SK-N-MC (cell line): ENCODE data around the gene MED7.

ENCODE experiments used
- DNase-seq: peaks from one replicate; pipeline ENCODE4 v3.0.0-alpha.2; 2011; ENCODE audit warnings: low read depth, low spot score
- H3K27ac ChIP-seq: fragments of 200-600 bp; sonication (generic); 2 replicates; pipeline ENCODE4 v1.5.1; 2016; ENCODE audit warnings: mixed run types
- H3K36me3 ChIP-seq: fragments of 200-600 bp; sonication (generic); 2 replicates; pipeline ENCODE4 v1.6.1; 2017; ENCODE audit warnings: antibody characterized with exemption, low read length, mixed read lengths; ENCODE audit not compliant: insufficient read depth
- H3K4me3 ChIP-seq: fragments of 200-600 bp; sonication (generic); 2 replicates; pipeline ENCODE4 v1.5.1; 2016
- H3K9ac ChIP-seq: fragments of 200-600 bp; sonication (generic); 2 replicates; pipeline ENCODE4 v1.8.0; 2017; ENCODE audit warnings: mixed run types, mixed read lengths; ENCODE audit not compliant: insufficient read length
- H3K9me3 ChIP-seq: fragments of 200-600 bp; sonication (generic); 2 replicates; pipeline ENCODE4 v1.6.1; 2017; ENCODE audit warnings: low read depth, mild to moderate bottlenecking, antibody characterized with exemption, low read length, moderate library complexity, mixed read lengths
- EZH2 ChIP-seq: fragments of 200-600 bp; sonication (generic); IDR thresholded peaks from one replicate; pipeline ENCODE4 v1.6.1; 2017; ENCODE audit warnings: antibody characterized with exemption
- FOXP2 ChIP-seq: optimal IDR thresholded peaks from 2 replicates; pipeline ENCODE3; 2011; ENCODE audit warnings: mild to moderate bottlenecking, moderate library complexity; ENCODE audit not compliant: insufficient read depth; ENCODE audit errors: extremely low read length, control extremely low read depth
- POLR2AphosphoS5 ChIP-seq: IDR thresholded peaks from 2 replicates; pipeline ENCODE4 v1.6.1; 2012; ENCODE audit warnings: mild to moderate bottlenecking, low read depth, low read length, borderline replicate concordance

The MED7 gene

DNA sequence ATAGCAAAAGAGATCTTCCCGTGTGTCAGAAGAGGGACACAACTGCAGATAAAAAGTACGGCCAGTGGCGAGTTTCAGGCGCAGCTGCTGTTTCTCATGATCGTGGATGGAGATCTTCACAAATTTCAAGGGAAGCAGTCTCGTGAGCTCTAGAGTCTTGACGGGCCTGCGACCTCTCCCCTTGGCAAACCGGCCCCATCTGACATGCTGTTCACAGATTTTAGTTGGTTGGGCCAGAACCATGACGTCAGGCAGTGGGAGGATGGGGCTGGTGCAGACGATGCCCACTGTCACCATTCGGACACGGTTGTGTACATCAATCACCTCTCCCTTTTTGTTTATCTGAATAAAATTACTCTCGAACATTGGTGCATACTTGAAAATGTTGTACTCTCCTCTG lies 23.0 kb upstream of the MED7 start:
- H3K36me3 ChIP-seq = no peaks in the 10 kb centered on the region
- no peak overlapping the region for H3K9ac ChIP-seq
- no peaks in the 10 kb centered on the region for H3K9me3 ChIP-seq
- DNase-seq = no peak
- no peak overlapping the region for H3K27ac ChIP-seq
- TF ChIP-seq EZH2 = no peak
- no peak for TF ChIP-seq FOXP2
- no peak for TF ChIP-seq POLR2AphosphoS5
- H3K4me3 ChIP-seq = no peak overlapping the region

DNA sequence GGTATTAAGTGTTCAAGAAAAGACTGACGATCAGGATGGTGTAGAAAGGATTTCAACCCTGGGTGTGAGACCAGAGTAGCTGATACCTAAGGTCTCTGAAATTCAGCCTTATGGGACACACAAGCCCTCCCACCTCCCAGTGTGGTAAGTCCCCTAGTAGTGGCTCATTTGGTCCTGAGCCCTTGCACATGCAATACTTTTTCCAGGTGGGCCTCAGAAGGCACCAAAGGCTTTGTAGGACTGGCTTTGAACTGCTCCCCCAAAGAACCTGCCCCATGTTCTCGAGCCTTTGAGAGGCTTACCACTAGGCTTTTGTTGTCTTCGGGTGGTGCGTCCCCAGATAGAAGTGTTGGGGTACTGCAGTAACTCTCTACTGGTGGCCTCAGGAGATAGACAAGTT lies 22.6 kb upstream of the MED7 start:
- TF ChIP-seq EZH2 (no peak), POLR2AphosphoS5 (no peak), FOXP2 (no peak)
- Histone ChIP-seq H3K36me3 (no peaks in the 10 kb centered on the region), H3K4me3 (no peak overlapping the region), H3K9ac (no peak overlapping the region), H3K9me3 (no peaks in the 10 kb centered on the region), H3K27ac (no peak overlapping the region)
- DNase-seq = no peak

DNA sequence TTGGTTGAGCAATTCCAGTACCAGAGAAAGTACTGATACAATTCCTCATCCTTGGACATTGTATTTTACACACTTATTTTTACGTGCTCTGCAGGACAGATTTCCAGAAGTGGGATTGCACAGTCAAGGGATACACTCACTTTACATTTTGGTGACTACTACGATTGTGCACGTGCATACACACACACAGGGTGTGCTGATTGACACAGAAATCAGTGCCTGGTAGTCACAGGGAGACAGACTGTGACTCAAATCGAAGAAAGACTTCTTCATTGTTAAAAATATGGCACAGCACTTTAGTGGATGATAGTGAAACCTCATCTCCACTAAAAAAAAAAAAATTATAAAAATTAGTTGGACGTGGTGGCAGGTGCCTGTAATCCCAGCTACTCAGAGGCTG lies 21.9 kb upstream of the MED7 start:
- Histone ChIP-seq H3K4me3 (no peak overlapping the region), H3K27ac (no peak overlapping the region), H3K9ac (no peak overlapping the region), H3K9me3 (no peaks in the 10 kb centered on the region), H3K36me3 (no peaks in the 10 kb centered on the region)
- TF ChIP-seq POLR2AphosphoS5 = no peak
- no peak for TF ChIP-seq EZH2
- TF ChIP-seq FOXP2 = no peak
- DNase-seq = no peak

DNA sequence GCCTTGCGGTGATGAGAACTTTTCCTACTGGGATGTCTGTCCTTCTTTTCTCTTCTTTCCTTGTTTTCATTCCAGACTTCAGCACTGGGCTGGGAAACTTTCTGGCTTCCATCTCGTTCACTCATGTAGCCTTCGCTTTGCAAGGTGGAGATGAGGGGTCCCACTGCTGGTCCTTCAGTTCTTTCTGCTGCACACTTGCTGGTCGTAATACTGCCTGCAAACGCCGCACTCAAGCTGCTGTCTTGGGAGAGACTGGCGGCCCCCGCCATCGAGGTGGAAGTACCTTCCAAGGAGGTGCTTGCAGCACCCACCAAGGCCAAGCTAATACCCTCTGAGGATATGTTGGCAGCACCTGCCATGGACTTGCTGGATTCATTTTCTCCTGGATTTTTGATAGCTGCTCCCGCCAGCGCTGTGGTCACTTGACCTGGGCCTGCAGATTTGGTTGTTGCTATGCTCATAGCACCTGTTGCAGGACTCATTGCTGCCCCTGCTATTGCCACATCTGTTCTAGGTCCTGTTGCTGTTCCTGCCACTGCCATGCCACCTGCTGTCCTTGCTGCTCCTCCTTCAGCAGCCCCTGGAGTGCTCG lies 20.4 kb upstream of the MED7 start:
- Histone ChIP-seq H3K4me3 (no peak overlapping the region), H3K9me3 (no peaks in the 10 kb centered on the region), H3K9ac (no peak overlapping the region), H3K36me3 (no peaks in the 10 kb centered on the region), H3K27ac (no peak overlapping the region)
- TF ChIP-seq EZH2 (no peak), POLR2AphosphoS5 (no peak), FOXP2 (no peak)
- DNase-seq = no peak

DNA sequence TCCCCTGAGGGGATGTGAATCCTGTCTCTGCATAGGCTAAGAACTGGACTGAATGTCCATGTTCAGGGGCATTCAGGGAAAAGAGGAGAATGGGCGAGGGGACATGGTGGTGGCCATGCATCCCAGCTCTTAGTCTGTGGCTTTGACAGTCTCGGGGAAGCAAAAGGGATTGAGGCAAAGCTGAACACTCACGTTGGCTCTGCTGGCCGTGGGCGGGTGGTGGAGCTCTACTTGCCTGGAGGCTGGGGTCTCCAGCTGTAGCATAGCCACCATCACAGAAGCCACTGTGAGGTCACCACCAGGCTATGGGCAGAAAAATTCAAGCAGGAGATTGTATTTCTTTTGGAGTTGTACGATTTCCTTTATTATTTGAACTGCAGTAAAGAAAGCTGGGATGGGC lies 19.3 kb upstream of the MED7 start:
- DNase-seq = no peak
- no peak for TF ChIP-seq POLR2AphosphoS5
- no peak for TF ChIP-seq EZH2
- TF ChIP-seq FOXP2 = no peak
- no peak overlapping the region for H3K27ac ChIP-seq

DNA sequence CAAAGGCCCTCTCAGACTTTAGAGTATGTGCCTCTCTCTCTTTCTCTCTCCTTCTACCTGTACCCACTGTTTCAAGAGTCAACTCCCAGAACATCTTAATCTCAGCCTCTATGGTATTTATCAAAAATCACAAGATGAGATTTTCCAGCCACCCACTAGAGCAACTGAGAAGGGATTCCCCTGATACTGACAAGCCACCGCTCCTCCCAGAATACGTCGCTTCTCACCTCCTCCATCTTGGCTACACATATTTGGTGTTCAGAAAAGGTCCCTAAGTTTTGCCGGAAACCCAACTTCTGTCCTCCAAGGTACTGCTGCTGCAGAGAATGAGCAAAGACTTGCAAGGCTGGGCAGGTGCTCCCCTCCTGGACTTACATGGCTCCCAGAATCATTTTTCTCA lies 17.3 kb upstream of the MED7 start:
- DNase-seq = no peak
- Histone ChIP-seq H3K9me3 (no peaks in the 10 kb centered on the region), H3K9ac (no peak overlapping the region), H3K27ac (no peak overlapping the region), H3K4me3 (no peak overlapping the region), H3K36me3 (no peaks in the 10 kb centered on the region)
- TF ChIP-seq EZH2 (no peak), POLR2AphosphoS5 (no peak), FOXP2 (no peak)

More for the DNA sequence above, 19.3 kb upstream of the MED7 start:
- H3K9me3 ChIP-seq = no peaks in the 10 kb centered on the region
- H3K9ac ChIP-seq = no peak overlapping the region
- H3K4me3 ChIP-seq = no peak overlapping the region
- H3K36me3 ChIP-seq = no peaks in the 10 kb centered on the region

DNA sequence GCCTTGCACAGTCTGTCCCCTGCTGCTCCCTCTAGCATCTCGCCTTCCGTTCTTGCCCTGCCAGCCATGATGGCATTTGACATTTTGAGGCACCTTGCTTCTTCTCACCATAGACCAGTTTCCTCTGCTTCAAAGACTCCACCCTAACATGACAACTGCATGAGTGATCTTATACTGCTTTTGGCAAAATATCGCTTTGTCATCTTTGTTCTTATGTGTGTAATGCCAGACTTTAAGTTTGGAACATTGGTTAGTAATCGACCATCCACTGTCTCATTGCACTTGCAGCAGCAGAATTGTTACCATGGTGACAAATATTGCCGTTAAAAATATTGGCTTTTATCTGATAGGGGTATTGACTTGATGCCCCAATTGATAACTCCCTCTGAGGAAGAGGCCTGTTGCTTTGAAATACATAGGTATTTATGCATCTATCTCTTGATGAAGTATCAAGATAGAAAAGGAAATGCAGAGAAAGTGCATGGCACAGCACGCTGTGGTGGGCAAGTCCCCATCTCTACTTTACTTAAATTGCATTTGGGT lies 16.6 kb upstream of the MED7 start:
- no peaks in the 10 kb centered on the region for H3K9me3 ChIP-seq
- H3K36me3 ChIP-seq = no peaks in the 10 kb centered on the region
- H3K27ac ChIP-seq = no peak overlapping the region
- H3K4me3 ChIP-seq = no peak overlapping the region
- TF ChIP-seq FOXP2 = no peak
- TF ChIP-seq EZH2 = no peak
- TF ChIP-seq POLR2AphosphoS5 = no peak
- no peak overlapping the region for H3K9ac ChIP-seq
- DNase-seq = no peak

DNA sequence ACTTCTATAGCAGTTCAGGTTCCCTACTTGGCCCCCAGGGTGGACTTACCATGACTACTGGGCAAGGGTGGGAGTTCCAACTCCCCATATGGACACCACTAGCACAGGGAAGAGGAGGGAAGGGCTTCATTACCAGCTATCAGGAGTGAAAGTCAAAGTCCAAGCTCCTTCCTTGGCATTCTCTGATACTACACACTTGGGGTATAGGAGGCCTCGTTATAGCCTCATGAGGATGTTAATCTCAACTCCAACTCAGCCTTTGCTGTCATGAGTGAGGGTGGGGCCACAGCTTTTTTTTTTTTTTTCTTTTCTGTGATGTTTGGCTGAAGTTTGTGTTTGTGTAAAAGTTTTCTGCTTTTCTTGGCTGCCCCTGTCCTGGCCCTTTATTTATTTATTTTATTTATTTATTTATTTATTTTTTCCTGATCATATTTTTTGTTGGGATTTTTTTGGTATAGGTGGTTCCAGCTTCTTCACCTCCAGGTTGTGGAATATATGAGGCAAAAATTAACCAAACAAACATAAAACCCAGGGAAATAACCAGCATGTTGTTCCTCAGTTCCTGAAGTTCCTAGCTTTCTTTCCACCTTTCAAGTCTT lies 14.7 kb upstream of the MED7 start:
- DNase-seq = no peak
- Histone ChIP-seq H3K27ac (no peak overlapping the region), H3K9ac (no peak overlapping the region), H3K36me3 (no peaks in the 10 kb centered on the region), H3K9me3 (no peaks in the 10 kb centered on the region), H3K4me3 (no peak overlapping the region)
- TF ChIP-seq POLR2AphosphoS5 (no peak), EZH2 (no peak), FOXP2 (no peak)
